HepG2 (cell line): ENCODE measurements around the gene PLXNC1. TPM values are rescaled to one million over a fixed set of nuclear protein-coding genes. Genes with fewer than 3 reads are reported as not detected.
A peak's percentile ranks its signal among the peaks of the same experiment; 100 is the strongest.

ENCODE experiments used
- CBX5 ChIP-seq: sonication (generic); formaldehyde crosslinking; IDR thresholded peaks from 2 replicates; pipeline ENCODE4 v1.4.0; 2020; ENCODE audit warnings: missing genetic modification reagents, borderline replicate concordance
- DPF2 ChIP-seq: sonication (generic); formaldehyde crosslinking; IDR thresholded peaks from 2 replicates; pipeline ENCODE4 v1.4.0; 2020; ENCODE audit warnings: mild to moderate bottlenecking, low read depth, missing genetic modification reagents, borderline replicate concordance
- ELF3 ChIP-seq: IDR thresholded peaks from 2 replicates; pipeline ENCODE4 v1.6.1; 2016; ENCODE audit warnings: missing genetic modification reagents, missing compliant biosample characterization
- FLYWCH1 ChIP-seq: sonication (generic); formaldehyde crosslinking; IDR thresholded peaks from 2 replicates; pipeline ENCODE4 v1.8.1; 2023; ENCODE audit warnings: mild to moderate bottlenecking, missing genetic modification reagents
- HCFC1 ChIP-seq: fragments of 150-350 bp; IDR thresholded peaks from 2 replicates; pipeline ENCODE4 v1.6.1; 2014; ENCODE audit warnings: low read depth, low read length
- HNF1B ChIP-seq: sonication (generic); formaldehyde crosslinking; IDR thresholded peaks from 2 replicates; pipeline ENCODE4 v1.5.1; 2020; ENCODE audit warnings: mild to moderate bottlenecking, moderate library complexity, missing genetic modification reagents
- KDM6A ChIP-seq: IDR thresholded peaks from 2 replicates; pipeline ENCODE4 v1.6.1; 2016; ENCODE audit warnings: low read depth
- LBX2 ChIP-seq: sonication (generic); formaldehyde crosslinking; IDR thresholded peaks from 2 replicates; pipeline ENCODE4 v1.5.0; 2020; ENCODE audit warnings: missing genetic modification reagents, mild to moderate bottlenecking, borderline replicate concordance
- MLX ChIP-seq: IDR thresholded peaks from 2 replicates; pipeline ENCODE4 v1.6.1; 2016
- RBAK ChIP-seq: sonication (generic); formaldehyde crosslinking; IDR thresholded peaks from 2 replicates; pipeline ENCODE4 v1.5.1; 2020; ENCODE audit warnings: mild to moderate bottlenecking, missing genetic modification reagents
- SAP130 ChIP-seq: IDR thresholded peaks from 2 replicates; pipeline ENCODE4 v1.6.1; 2016; ENCODE audit warnings: low read depth
- SOX13 ChIP-seq, 3 experiments: fragments of 450-650 bp in 1 of 3; sonication (generic) in 1 of 3; formaldehyde crosslinking in 1 of 3; IDR thresholded peaks in 2 of 3; conservative IDR thresholded peaks in 1 of 3; 2 replicates each; pipeline versions ENCODE4 v1.5.0 to v1.6.1; 2016 to 2020; ENCODE audit warnings: antibody characterized with exemption in 1 of 3, mild to moderate bottlenecking in 1 of 3, missing compliant biosample characterization in 1 of 3, missing genetic modification reagents in 1 of 3, moderate library complexity in 1 of 3
- THAP9 ChIP-seq: sonication (generic); formaldehyde crosslinking; IDR thresholded peaks from 2 replicates; pipeline ENCODE4; 2020; ENCODE audit warnings: missing genetic modification reagents, mild to moderate bottlenecking, borderline replicate concordance
- WIZ ChIP-seq: sonication (generic); formaldehyde crosslinking; IDR thresholded peaks from 2 replicates; pipeline ENCODE4 v1.5.1; 2020; ENCODE audit warnings: mild to moderate bottlenecking, missing genetic modification reagents
- ZNF34 ChIP-seq: sonication (generic); formaldehyde crosslinking; IDR thresholded peaks from 2 replicates; pipeline ENCODE4 v1.4.0; 2020; ENCODE audit warnings: mild to moderate bottlenecking, missing genetic modification reagents, borderline replicate concordance
- ZNF543 ChIP-seq: sonication (generic); formaldehyde crosslinking; IDR thresholded peaks from 2 replicates; pipeline ENCODE4 v1.4.0; 2020; ENCODE audit warnings: mild to moderate bottlenecking, missing genetic modification reagents
- ZNF549 ChIP-seq: sonication (generic); formaldehyde crosslinking; IDR thresholded peaks from 2 replicates; pipeline ENCODE4 v1.5.0; 2020; ENCODE audit warnings: missing genetic modification reagents
- ZNF574 ChIP-seq: sonication (generic); formaldehyde crosslinking; IDR thresholded peaks from 2 replicates; pipeline ENCODE4 v1.4.0; 2020; ENCODE audit warnings: missing genetic modification reagents
- ZNF629 ChIP-seq: sonication (generic); formaldehyde crosslinking; conservative IDR thresholded peaks from 2 replicates; pipeline ENCODE4 v1.5.0; 2020; ENCODE audit warnings: missing genetic modification reagents
- ZNF784 ChIP-seq: sonication (generic); formaldehyde crosslinking; IDR thresholded peaks from 2 replicates; pipeline ENCODE4 v1.5.1; 2020; ENCODE audit warnings: missing genetic modification reagents, mild to moderate bottlenecking, borderline replicate concordance
- ZNF788 ChIP-seq: sonication (generic); formaldehyde crosslinking; IDR thresholded peaks from 2 replicates; pipeline ENCODE4 v1.5.0; 2020; ENCODE audit warnings: mild to moderate bottlenecking, missing genetic modification reagents, borderline replicate concordance
- polyA plus RNA-seq, 8 experiments: library from polyadenylated mRNA; depleted of rRNA in 3 of 8; stranded (reverse) in 7 of 8; unstranded in 1 of 8; fragments of >200 nt; fragmentation: Illumina TruSeq in 4 of 8; extraction: Trizol in 4 of 8; gene quantifications; 2 replicates each; pipeline versions ENCODE4 v1.2.1 to v1.2.3, GENCODE V29; 2011 to 2016; ENCODE audit warnings: low read depth in 4 of 8, missing spikeins in 1 of 8, mixed read lengths in 1 of 8; ENCODE audit not compliant: insufficient read depth in 1 of 8
- total RNA-seq, 5 experiments: library from RNA; depleted of rRNA; stranded (reverse); fragments of >200 nt; fragmentation: Illumina TruSeq; extraction: Trizol; gene quantifications; 2 replicates each; pipeline ENCODE4 v1.2.3, GENCODE V29; 2016; ENCODE audit warnings: low read depth in 1 of 5

The PLXNC1 gene
- total and polyA plus RNA-seq, 2 of the 13 experiments (the other 11 are each of a cell fraction or from before 2014, with no cell fraction given), result 6.6 to 11.2 TPM

- TF ChIP-seq ZNF574 (peak; percentile 65), ZNF34 (no peak), SAP130 (CRISPR knock-in tag) (peak; percentile 98), ZNF549 (CRISPR knock-in tag) (no peak), ELF3 (peak; percentile 43), ZNF629 (CRISPR knock-in tag) (peak; percentile 21; the same call in 1 of the 2 replicates), HNF1B (CRISPR knock-in tag) (peak; percentile 75), DPF2 (CRISPR knock-in tag) (0 out of 2 replicates have a peak, but pooled peaks have one; percentile 38), ZNF784 (CRISPR knock-in tag) (no peak), THAP9 (CRISPR knock-in tag) (no peak), ZNF788 (CRISPR knock-in tag) (peak; percentile 66; the same call in 1 of the 2 replicates), WIZ (CRISPR knock-in tag) (no peak), HCFC1 (no peak), KDM6A (CRISPR knock-in tag) (peak; percentile 89), RBAK (CRISPR knock-in tag) (no peak), SOX13 (IDR thresholded peaks at IDR 0.05) (no peak), SOX13 (CRISPR knock-in tag; conservative IDR thresholded peaks at IDR 0.05 in 1 of 2, IDR thresholded peaks at IDR 0.05 in 1 of 2) (peak in 1 of 2 experiments; percentile 69; a peak in 1 of 4 replicates), FLYWCH1 (CRISPR knock-in tag) (no peak), MLX (no peak), CBX5 (CRISPR knock-in tag) (no peak), LBX2 (no peak), ZNF543 (CRISPR knock-in tag) (no peak)
These were observed 3.2 kb downstream of the PLXNC1 start (continued) for GRCh38 chr12:94151582-94151981.
